Measurements from ENCODE around the gene CENPP. TPM values are rescaled to one million over a fixed set of nuclear protein-coding genes. Genes with fewer than 3 reads are reported as not detected.

The CENPP gene
- polyA plus RNA-seq, 2 of the 4 experiments (the other 2 are of a cell fraction), result 7.2 to 13.4 TPM

DNA sequence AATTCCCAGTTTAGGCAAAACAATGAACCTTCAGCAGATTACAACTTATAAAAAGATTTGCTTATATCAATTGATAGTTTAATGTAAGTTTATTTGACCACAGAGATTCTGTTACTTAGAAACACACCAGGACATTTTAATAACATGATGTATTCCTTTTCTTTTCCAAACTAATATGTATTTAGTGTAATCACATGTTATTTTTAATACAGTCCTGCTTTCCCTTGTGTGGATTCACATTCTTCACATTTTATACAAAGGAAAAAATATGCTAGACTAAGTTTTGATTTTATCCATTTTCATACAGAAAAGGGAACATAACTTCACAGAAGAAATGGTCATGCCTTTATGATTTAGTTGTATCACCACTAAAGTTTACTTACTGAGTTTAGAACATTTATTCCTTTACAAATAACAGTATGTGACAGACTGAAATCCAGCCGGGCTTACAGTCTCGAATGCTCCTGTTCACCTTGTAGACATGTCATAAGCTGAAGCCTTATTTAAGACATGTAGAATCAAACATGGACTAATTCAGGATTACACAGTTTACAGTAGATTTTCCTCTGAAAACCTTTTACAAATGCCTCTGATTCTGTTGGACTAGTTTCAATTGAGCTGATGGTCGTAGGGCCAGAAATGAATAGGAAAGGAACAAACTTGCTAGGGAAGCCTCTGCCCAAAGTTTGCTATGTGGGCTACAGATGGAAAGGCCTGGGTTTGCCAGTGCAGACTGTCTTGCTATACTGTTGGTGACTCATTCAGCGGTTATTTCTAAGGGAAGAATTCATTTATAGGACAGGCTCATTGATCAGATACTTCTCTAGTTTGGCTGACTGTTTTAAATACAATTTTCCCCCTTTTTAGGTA, 163.2 kb downstream of the CENPP start:
- CTCF ChIA-PET, result no interaction called here
- no peak for FAIRE-seq
- no peak overlapping the region for H3K4me2 ChIP-seq

DNA sequence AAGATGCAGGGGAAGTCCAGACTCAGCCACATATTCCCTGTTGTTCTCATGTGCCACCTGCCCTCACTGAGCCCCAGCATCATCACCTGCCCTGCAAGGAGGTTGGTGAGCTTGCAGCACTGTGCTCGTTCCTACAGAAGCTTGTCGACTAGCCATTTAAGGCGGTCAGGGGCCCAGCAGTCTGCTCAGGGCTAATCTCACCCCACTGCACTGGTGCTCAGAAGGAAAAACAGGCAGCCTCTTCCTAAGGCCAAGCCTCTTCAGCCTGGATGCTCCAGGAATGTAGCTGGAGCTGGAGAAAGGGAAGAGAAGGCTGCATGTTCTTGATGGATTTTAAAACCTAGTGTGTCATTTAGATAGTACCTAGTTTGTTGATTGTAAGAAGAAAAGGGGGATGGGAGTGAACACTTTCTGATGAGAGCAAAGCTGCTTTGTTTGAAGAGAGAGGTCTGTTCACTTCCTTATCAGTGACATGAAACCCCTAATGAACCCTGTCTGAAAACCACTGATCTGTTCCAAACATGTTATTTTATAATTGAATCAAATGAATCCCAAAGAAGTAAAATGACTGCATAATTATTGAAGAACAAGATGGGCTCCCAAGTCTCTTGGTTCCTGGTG, 167.1 kb downstream of the CENPP start:
- Histone ChIP-seq H3K4me3 (no peak overlapping the region), H3K4me2 (no peak overlapping the region), H3K9me3 (no peaks in the 10 kb centered on the region), H3K27ac (no peak overlapping the region), H3K4me1 (no peaks in the 10 kb centered on the region)
- WGBS (ENCODE audit: missing lambda C conversion rate), result 100% methylated on average over 3 of the region's 3 CpGs
- CTCF ChIA-PET, result interaction anchor here (0.9 kb wide), 1 partner anchor 8 kb away, joined by 3 read pairs; no protein-coding TSS in a partner anchor
- ATAC-seq, result no peak
- FAIRE-seq, result no peak
- POLR2A ChIA-PET, result no interaction called here
- no peak for DNase-seq (ENCODE audit: low read depth in 1 of 2, low spot score in 1 of 2)
- TF ChIP-seq, protein P1, sequence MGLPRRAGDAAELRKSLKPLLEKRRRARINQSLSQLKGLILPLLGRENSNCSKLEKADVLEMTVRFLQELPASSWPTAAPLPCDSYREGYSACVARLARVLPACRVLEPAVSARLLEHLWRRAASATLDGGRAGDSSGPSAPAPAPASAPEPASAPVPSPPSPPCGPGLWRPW (IDR thresholded peaks at IDR 0.05), result no peak
- TF ChIP-seq GATA3 (IDR thresholded peaks at IDR 0.05; ENCODE audit: borderline replicate concordance) (no peak), MAZ (IDR thresholded peaks at IDR 0.05; ENCODE audit: borderline replicate concordance, low read depth, low read length) (no peak), TP53 (CRISPR knock-in tag; IDR thresholded peaks at IDR 0.05) (no peak), ZNF302 (CRISPR knock-in tag; IDR thresholded peaks at IDR 0.05) (no peak), ZC3H11A (IDR thresholded peaks at IDR 0.05) (no peak), NFE2L2 (conservative IDR thresholded peaks at IDR 0.05; ENCODE audit: low read length) (no peak), ESRRA (IDR thresholded peaks at IDR 0.05; ENCODE audit: borderline replicate concordance, low read length) (no peak), MAFK (IDR thresholded peaks at IDR 0.05; ENCODE audit: partially characterized antibody) (no peak), TFCP2L1 (CRISPR knock-in tag; IDR thresholded peaks at IDR 0.05) (no peak), JUN (IDR thresholded peaks at IDR 0.05) (no peak), CHD2 (IDR thresholded peaks at IDR 0.05; ENCODE audit: low read length, partially characterized antibody) (no peak), KDM5A (IDR thresholded peaks at IDR 0.05) (no peak)
- TF ChIP-seq, protein P2, sequence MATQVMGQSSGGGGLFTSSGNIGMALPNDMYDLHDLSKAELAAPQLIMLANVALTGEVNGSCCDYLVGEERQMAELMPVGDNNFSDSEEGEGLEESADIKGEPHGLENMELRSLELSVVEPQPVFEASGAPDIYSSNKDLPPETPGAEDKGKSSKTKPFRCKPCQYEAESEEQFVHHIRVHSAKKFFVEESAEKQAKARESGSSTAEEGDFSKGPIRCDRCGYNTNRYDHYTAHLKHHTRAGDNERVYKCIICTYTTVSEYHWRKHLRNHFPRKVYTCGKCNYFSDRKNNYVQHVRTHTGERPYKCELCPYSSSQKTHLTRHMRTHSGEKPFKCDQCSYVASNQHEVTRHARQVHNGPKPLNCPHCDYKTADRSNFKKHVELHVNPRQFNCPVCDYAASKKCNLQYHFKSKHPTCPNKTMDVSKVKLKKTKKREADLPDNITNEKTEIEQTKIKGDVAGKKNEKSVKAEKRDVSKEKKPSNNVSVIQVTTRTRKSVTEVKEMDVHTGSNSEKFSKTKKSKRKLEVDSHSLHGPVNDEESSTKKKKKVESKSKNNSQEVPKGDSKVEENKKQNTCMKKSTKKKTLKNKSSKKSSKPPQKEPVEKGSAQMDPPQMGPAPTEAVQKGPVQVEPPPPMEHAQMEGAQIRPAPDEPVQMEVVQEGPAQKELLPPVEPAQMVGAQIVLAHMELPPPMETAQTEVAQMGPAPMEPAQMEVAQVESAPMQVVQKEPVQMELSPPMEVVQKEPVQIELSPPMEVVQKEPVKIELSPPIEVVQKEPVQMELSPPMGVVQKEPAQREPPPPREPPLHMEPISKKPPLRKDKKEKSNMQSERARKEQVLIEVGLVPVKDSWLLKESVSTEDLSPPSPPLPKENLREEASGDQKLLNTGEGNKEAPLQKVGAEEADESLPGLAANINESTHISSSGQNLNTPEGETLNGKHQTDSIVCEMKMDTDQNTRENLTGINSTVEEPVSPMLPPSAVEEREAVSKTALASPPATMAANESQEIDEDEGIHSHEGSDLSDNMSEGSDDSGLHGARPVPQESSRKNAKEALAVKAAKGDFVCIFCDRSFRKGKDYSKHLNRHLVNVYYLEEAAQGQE (IDR thresholded peaks at IDR 0.05), result no peak

More for the DNA sequence above, 163.2 kb downstream of the CENPP start:
- DNase-seq (ENCODE audit: low read depth in 1 of 2, low spot score in 1 of 2), result no peak
- H3K27ac ChIP-seq, result no peak overlapping the region
- WGBS (ENCODE audit: missing lambda C conversion rate), result 69% methylated on average over 4 of the region's 4 CpGs
- H3K4me1 ChIP-seq, result no peaks in the 10 kb centered on the region
- POLR2A ChIA-PET, result no interaction called here
- H3K9me3 ChIP-seq, result no peaks in the 10 kb centered on the region
- no peak for TF ChIP-seq NPAS2 (CRISPR knock-in tag; IDR thresholded peaks at IDR 0.05; ENCODE audit: borderline replicate concordance)
- TF ChIP-seq, protein P3, sequence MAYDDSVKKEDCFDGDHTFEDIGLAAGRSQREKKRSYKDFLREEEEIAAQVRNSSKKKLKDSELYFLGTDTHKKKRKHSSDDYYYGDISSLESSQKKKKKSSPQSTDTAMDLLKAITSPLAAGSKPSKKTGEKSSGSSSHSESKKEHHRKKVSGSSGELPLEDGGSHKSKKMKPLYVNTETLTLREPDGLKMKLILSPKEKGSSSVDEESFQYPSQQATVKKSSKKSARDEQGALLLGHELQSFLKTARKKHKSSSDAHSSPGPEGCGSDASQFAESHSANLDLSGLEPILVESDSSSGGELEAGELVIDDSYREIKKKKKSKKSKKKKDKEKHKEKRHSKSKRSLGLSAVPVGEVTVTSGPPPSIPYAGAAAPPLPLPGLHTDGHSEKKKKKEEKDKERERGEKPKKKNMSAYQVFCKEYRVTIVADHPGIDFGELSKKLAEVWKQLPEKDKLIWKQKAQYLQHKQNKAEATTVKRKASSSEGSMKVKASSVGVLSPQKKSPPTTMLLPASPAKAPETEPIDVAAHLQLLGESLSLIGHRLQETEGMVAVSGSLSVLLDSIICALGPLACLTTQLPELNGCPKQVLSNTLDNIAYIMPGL (CRISPR knock-in tag; IDR thresholded peaks at IDR 0.05; ENCODE audit: borderline replicate concordance), result no peak
- TF ChIP-seq, protein P4, sequence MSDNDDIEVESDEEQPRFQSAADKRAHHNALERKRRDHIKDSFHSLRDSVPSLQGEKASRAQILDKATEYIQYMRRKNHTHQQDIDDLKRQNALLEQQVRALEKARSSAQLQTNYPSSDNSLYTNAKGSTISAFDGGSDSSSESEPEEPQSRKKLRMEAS (IDR thresholded peaks at IDR 0.05), result no peak
- no peak for TF ChIP-seq SREBF2 (IDR thresholded peaks at IDR 0.05)
- no peak for TF ChIP-seq JUNB (IDR thresholded peaks at IDR 0.05)
- no peak for TF ChIP-seq EHMT2 (IDR thresholded peaks at IDR 0.05; ENCODE audit: low read depth)
- no peak for TF ChIP-seq MAFK (IDR thresholded peaks at IDR 0.05; ENCODE audit: partially characterized antibody)
- TF ChIP-seq CBX2 (IDR thresholded peaks at IDR 0.05; ENCODE audit: borderline replicate concordance, low read depth), result no peak
- no peak for TF ChIP-seq GATA3 (IDR thresholded peaks at IDR 0.05; ENCODE audit: borderline replicate concordance)
- TF ChIP-seq EP300 (IDR thresholded peaks at IDR 0.05), result no peak
- no peak for TF ChIP-seq ZC3H11A (IDR thresholded peaks at IDR 0.05)
- TF ChIP-seq SMC3 (IDR thresholded peaks at IDR 0.05), result no peak
- TF ChIP-seq, protein P2 (IDR thresholded peaks at IDR 0.05), result no peak
- TF ChIP-seq HOXA7 (CRISPR knock-in tag; IDR thresholded peaks at IDR 0.05), result no peak
- no peak for TF ChIP-seq CHD2 (IDR thresholded peaks at IDR 0.05; ENCODE audit: low read length, partially characterized antibody)
- no peak for TF ChIP-seq RARB (CRISPR knock-in tag; IDR thresholded peaks at IDR 0.05)
- TF ChIP-seq FOSL2 (IDR thresholded peaks at IDR 0.05), result no peak
- TF ChIP-seq FOSL2 (CRISPR knock-in tag; IDR thresholded peaks at IDR 0.05), result no peak
- no peak for TF ChIP-seq ZNF302 (CRISPR knock-in tag; IDR thresholded peaks at IDR 0.05)
- no peak for ATAC-seq
- no peak overlapping the region for H3K4me3 ChIP-seq

Data from A549 (cell line).